Fibroblast of skin of right biceps (primary cell): ENCODE results near the gene LUC7L3.
A peak's percentile ranks its signal among the peaks of the same experiment; 100 is the strongest.
"Not testable (repeated sequence)": the region's sequence is repeated elsewhere in the genome, so short reads cannot be mapped to it uniquely, and the experiment has no call there.

Experiments
- DNase-seq: peaks from one replicate; pipeline ENCODE4 v3.0.0-alpha.2; 2013

The LUC7L3 gene

GRCh38 chr17:50710650-50711049, 8.8 kb upstream of the LUC7L3 start:
- DNase-seq, result no peak

- DNase-seq, result no peak
These were observed 6.8 kb upstream of the LUC7L3 start for GRCh38 chr17:50712641-50713040.

- DNase-seq, result peak; percentile 15
These were observed 3.9 kb upstream of the LUC7L3 start for GRCh38 chr17:50715471-50715870.

- no peak for DNase-seq
These were observed 756 bp downstream of the LUC7L3 start for GRCh38 chr17:50719924-50720794.

- no peak for DNase-seq
These were observed 2.0 kb downstream of the LUC7L3 start for GRCh38 chr17:50721194-50722010.

GRCh38 chr17:50722746-50723145, 3.3 kb downstream of the LUC7L3 start:
- no peak for DNase-seq

GRCh38 chr17:50724622-50725021, 5.2 kb downstream of the LUC7L3 start:
- DNase-seq, result not testable (repeated sequence)

- DNase-seq, result no peak
These were observed 6.6 kb downstream of the LUC7L3 start for GRCh38 chr17:50725769-50726655.

- DNase-seq, result no peak
These were observed 8.7 kb downstream of the LUC7L3 start for GRCh38 chr17:50728112-50728429.

- no peak for DNase-seq
These were observed 9.7 kb downstream of the LUC7L3 start for GRCh38 chr17:50728881-50729765.

- DNase-seq, result no peak
These were observed 12.4 kb downstream of the LUC7L3 start for GRCh38 chr17:50731575-50732460.

- DNase-seq, result no peak
These were observed 15.9 kb downstream of the LUC7L3 start for GRCh38 chr17:50735287-50735686.

- DNase-seq, result no peak
These were observed 17.8 kb downstream of the LUC7L3 start for GRCh38 chr17:50737118-50737698.

GRCh38 chr17:50739098-50739497, 19.7 kb downstream of the LUC7L3 start:
- no peak for DNase-seq

GRCh38 chr17:50745631-50746030, 26.2 kb downstream of the LUC7L3 start:
- DNase-seq, result no peak

GRCh38 chr17:50749245-50749644, 29.8 kb downstream of the LUC7L3 start:
- no peak for DNase-seq

GRCh38 chr17:50754521-50754920, 35.1 kb downstream of the LUC7L3 start:
- DNase-seq, result no peak

- no peak for DNase-seq
These were observed 39.1 kb downstream of the LUC7L3 start for GRCh38 chr17:50758524-50758923.

GRCh38 chr17:50758989-50759544, 39.7 kb downstream of the LUC7L3 start:
- no peak for DNase-seq

- DNase-seq, result no peak
These were observed 42.8 kb downstream of the LUC7L3 start for GRCh38 chr17:50762177-50762576.
